HepG2 (cell line): ENCODE data around the gene MIDN. TPM values are rescaled to one million over a fixed set of nuclear protein-coding genes. Genes with fewer than 3 reads are reported as not detected.

ENCODE experiments used
- ATAC-seq: fragments of 200-7000 bp; cut with Tn5 transposase; 3 replicates; pipeline ENCODE4 v1.9.1; 2020; ENCODE audit warnings: mild to moderate bottlenecking, moderate library complexity
- BruUV-seq: library from RNA; stranded (reverse); fragments of 400-500 nt; replicated peaks from 2 replicates; lab custom pipeline; 2021; lab: Mats Ljungman, UMichigan
- CTCF ChIA-PET: fragments of 300-600 bp; formaldehyde crosslinking; extraction: SDS; loops from one replicate; lab custom pipeline; 2021; ENCODE audit warnings: low total read pairs, inconsistent platforms, low intra/inter-chr PET ratio; lab: Yijun Ruan, JAX
- POLR2A ChIA-PET: fragments of 350-600 bp; sonication (Branson Sonifier 250); formaldehyde crosslinking; loops from one replicate; lab custom pipeline; 2020; ENCODE audit warnings: antibody characterized with exemption, inconsistent platforms; lab: Yijun Ruan, JAX
- DNase-seq: peaks from one replicate; pipeline ENCODE4 v3.0.0-alpha.2; 2015; ENCODE audit warnings: low spot score
- FAIRE-seq: peaks from 3 replicates; lab custom pipeline; 2011; peaks lifted over from hg19 to GRCh38; lab: Jason Lieb, UNC
- H2AFZ ChIP-seq: one replicate; pipeline ENCODE4 v1.6.1; 2011; ENCODE audit warnings: low read length, inconsistent platforms
- H3K27ac ChIP-seq: fragments of 300-600 bp; 3 replicates; pipeline ENCODE4 v1.8.0; 2011; ENCODE audit warnings: mixed run types, mild to moderate bottlenecking, mixed read lengths, low read length, inconsistent platforms; ENCODE audit not compliant: insufficient read depth; ENCODE audit errors: extremely low read length
- H3K27me3 ChIP-seq, 2 experiments: fragments of 200-600 bp in 1 of 2; 2 replicates in 1 of 2; 3 replicates in 1 of 2; pipeline versions ENCODE4 v1.6.0 to v1.8.0; 2011; ENCODE audit warnings: low read length in 2 of 2, mild to moderate bottlenecking in 2 of 2, moderate library complexity in 2 of 2, inconsistent platforms in 1 of 2; ENCODE audit not compliant: insufficient read depth in 2 of 2, control insufficient read depth in 1 of 2
- H3K36me3 ChIP-seq, 2 experiments: fragments of 200-600 bp in 1 of 2; replicated peaks in 1 of 2; 2 replicates in 1 of 2; 3 replicates in 1 of 2; pipeline versions ENCODE4 v1.5.1 to v1.8.0; 2011; ENCODE audit warnings: low read length in 2 of 2, inconsistent platforms in 1 of 2; ENCODE audit not compliant: insufficient read depth in 2 of 2, control insufficient read depth in 1 of 2
- H3K4me1 ChIP-seq: 2 replicates; pipeline ENCODE4 v1.5.1; 2012; ENCODE audit warnings: low read length, inconsistent platforms; ENCODE audit not compliant: insufficient read depth
- H3K4me2 ChIP-seq: 2 replicates; pipeline ENCODE4 v1.6.0; 2011; ENCODE audit warnings: low read depth, low read length, inconsistent platforms
- H3K4me3 ChIP-seq, 3 experiments: fragments of 200-600 bp in 1 of 3; sonication (generic), shearing (Covaris generic) in 1 of 3; replicated peaks in 1 of 3; 2 replicates each; pipeline ENCODE4 v1.5.1; 2011 to 2016; ENCODE audit warnings: low read length in 3 of 3, inconsistent platforms in 2 of 3, low read depth in 2 of 3, mild to moderate bottlenecking in 2 of 3, control low read depth in 1 of 3, mixed read lengths in 1 of 3; ENCODE audit not compliant: insufficient read depth in 1 of 3
- H3K79me2 ChIP-seq: one replicate; pipeline ENCODE4 v1.6.1; 2011; ENCODE audit warnings: low read length, inconsistent platforms; ENCODE audit not compliant: insufficient read depth
- H3K9ac ChIP-seq: 2 replicates; pipeline ENCODE4 v1.6.0; 2011; ENCODE audit warnings: mild to moderate bottlenecking, low read depth, low read length, inconsistent platforms; ENCODE audit not compliant: insufficient read depth
- H3K9me3 ChIP-seq: 2 replicates; pipeline ENCODE4 v1.5.1; 2012; ENCODE audit warnings: mild to moderate bottlenecking, low read length
- H4K20me1 ChIP-seq: 2 replicates; pipeline ENCODE4 v1.6.0; 2011; ENCODE audit warnings: inconsistent platforms, mild to moderate bottlenecking, low read length, moderate library complexity; ENCODE audit not compliant: insufficient read depth
- AHR ChIP-seq: IDR thresholded peaks from 2 replicates; pipeline ENCODE4 v1.6.1; 2018; ENCODE audit warnings: missing genetic modification reagents, missing compliant biosample characterization
- BRCA1 ChIP-seq: sonication (generic); formaldehyde crosslinking; IDR thresholded peaks from 2 replicates; pipeline ENCODE4 v1.4.0; 2020; ENCODE audit warnings: missing genetic modification reagents
- E2F1 ChIP-seq: sonication (generic); formaldehyde crosslinking; IDR thresholded peaks from 2 replicates; pipeline ENCODE4 v1.5.0; 2020; ENCODE audit warnings: missing genetic modification reagents
- FOSL2 ChIP-seq: sonication (generic); formaldehyde crosslinking; IDR thresholded peaks from 2 replicates; pipeline ENCODE4 v1.4.0; 2020; ENCODE audit warnings: missing genetic modification reagents
- MED8 ChIP-seq: sonication (generic); formaldehyde crosslinking; IDR thresholded peaks from 2 replicates; pipeline ENCODE4 v1.8.1; 2023; ENCODE audit warnings: mild to moderate bottlenecking, missing genetic modification reagents; ENCODE audit not compliant: insufficient replicate concordance
- NR2F2 ChIP-seq: IDR thresholded peaks from 2 replicates; pipeline ENCODE4 v1.6.1; 2012; ENCODE audit warnings: low read depth, inconsistent platforms, borderline replicate concordance
- POLR2AphosphoS5 ChIP-seq: IDR thresholded peaks from 2 replicates; pipeline ENCODE4 v1.6.1; 2012; ENCODE audit warnings: low read depth, low read length
- RBM39 ChIP-seq: fragments of 200-400 bp; formaldehyde crosslinking; IDR thresholded peaks from one replicate; pipeline ENCODE4 v1.6.1; 2018; ENCODE audit warnings: antibody characterized with exemption, mild to moderate bottlenecking, low read depth, low read length; ENCODE audit not compliant: poor library complexity, severe bottlenecking
- SETDB1 ChIP-seq: sonication (generic); formaldehyde crosslinking; IDR thresholded peaks from 2 replicates; pipeline ENCODE4 v1.5.1; 2020; ENCODE audit warnings: missing genetic modification reagents, mild to moderate bottlenecking, borderline replicate concordance
- TBX2 ChIP-seq: sonication (generic); formaldehyde crosslinking; IDR thresholded peaks from 2 replicates; pipeline ENCODE4 v1.5.0; 2020; ENCODE audit warnings: missing genetic modification reagents, mild to moderate bottlenecking, borderline replicate concordance
- TCF7 ChIP-seq: sonication (generic); IDR thresholded peaks from 2 replicates; pipeline ENCODE4 v1.6.1; 2016; ENCODE audit warnings: antibody characterized with exemption, low read depth
- ZBTB2 ChIP-seq: sonication (generic); formaldehyde crosslinking; IDR thresholded peaks from 2 replicates; pipeline ENCODE4 v1.8.0; 2022; ENCODE audit warnings: low read depth, missing genetic modification reagents
- ZNF296 ChIP-seq: sonication (generic); formaldehyde crosslinking; conservative IDR thresholded peaks from 2 replicates; pipeline ENCODE4 v1.5.0; 2020; ENCODE audit warnings: mild to moderate bottlenecking, missing genetic modification reagents
- ZNF446 ChIP-seq: sonication (generic); formaldehyde crosslinking; IDR thresholded peaks from 2 replicates; pipeline ENCODE4 v1.5.0; 2020; ENCODE audit warnings: mild to moderate bottlenecking, missing genetic modification reagents
- ZNF512 ChIP-seq: sonication (generic); formaldehyde crosslinking; IDR thresholded peaks from 2 replicates; pipeline ENCODE4 v1.4.0; 2020; ENCODE audit warnings: mild to moderate bottlenecking, missing genetic modification reagents
- ZNF570 ChIP-seq: sonication (generic); formaldehyde crosslinking; IDR thresholded peaks from 2 replicates; pipeline ENCODE4 v1.4.0; 2020; ENCODE audit warnings: mild to moderate bottlenecking, missing genetic modification reagents, borderline replicate concordance
- ZNF598 ChIP-seq: sonication (generic); formaldehyde crosslinking; IDR thresholded peaks from 2 replicates; pipeline ENCODE4 v1.5.1; 2020; ENCODE audit warnings: mild to moderate bottlenecking, missing genetic modification reagents, borderline replicate concordance
- ZNF619 ChIP-seq: sonication (generic); formaldehyde crosslinking; IDR thresholded peaks from 2 replicates; pipeline ENCODE4 v1.4.0; 2020; ENCODE audit warnings: mild to moderate bottlenecking, missing genetic modification reagents
- WGBS: methylation state at CpG from one replicate; pipeline ENCODE4 v1.1.6; 2017; ENCODE audit warnings: low lambda C conversion rate; 5-methylcytosine and 5-hydroxymethylcytosine counted together
- in situ Hi-C: cut with HindIII; loops from 2 replicates; pipeline ENCODE4 v1.10.0; 2017; ENCODE audit warnings: low pct_unique_long_range_greater_than_20kb; ENCODE audit not compliant: extremely low pct_ligation_motif_present
- intact Hi-C: fragments of 100-400 bp; cut with micrococcal nuclease; formaldehyde crosslinking; loops from one replicate; pipeline ENCODE4 v1.10.0; 2022; ENCODE audit not compliant: unreplicated experiment
- polyA plus RNA-seq, 8 experiments: library from polyadenylated mRNA; depleted of rRNA in 3 of 8; stranded (reverse) in 7 of 8; unstranded in 1 of 8; fragments of >200 nt; fragmentation: Illumina TruSeq in 4 of 8; extraction: Trizol in 4 of 8; gene quantifications; 2 replicates each; pipeline versions ENCODE4 v1.2.1 to v1.2.3, GENCODE V29; 2011 to 2016; ENCODE audit warnings: low read depth in 4 of 8, missing spikeins in 1 of 8, mixed read lengths in 1 of 8; ENCODE audit not compliant: insufficient read depth in 1 of 8
- total RNA-seq, 5 experiments: library from RNA; depleted of rRNA; stranded (reverse); fragments of >200 nt; fragmentation: Illumina TruSeq; extraction: Trizol; gene quantifications; 2 replicates each; pipeline ENCODE4 v1.2.3, GENCODE V29; 2016; ENCODE audit warnings: low read depth in 1 of 5

The MIDN gene
- total and polyA plus RNA-seq, 2 of the 13 experiments (the other 11 are each of a cell fraction or from before 2014, with no cell fraction given): 8.4 to 18.0 TPM

GRCh38 chr19:1283207-1283916 lies 35.0 kb downstream of the MIDN start:
- H3K27me3 ChIP-seq: no peaks in the 10 kb centered on the region; a peak in 1 of 5 replicates
- no peak overlapping the region for H2AFZ ChIP-seq
- H3K36me3 ChIP-seq: peaks cover 2 to 9% of the 10 kb centered on the region in 2 experiments; a peak in 3 of 5 replicates
- ChIA-PET POLR2A (interaction anchor here (0.6 to 3.5 kb wide), 20 partner anchors 8 to 208 kb away, joined by 3 to 61 read pairs (median 6); partner anchors contain the start of genes CIRBP, FAM174C and REEP6), CTCF (no interaction called here)
- intact Hi-C loops: no loop called here
- peak overlapping the region; percentile 60 for H3K9ac ChIP-seq
- peak; percentile 59 for FAIRE-seq
- BruUV-seq: no TSS peak
- no peak for DNase-seq
- H3K79me2 ChIP-seq: peaks cover 19% of the 10 kb centered on the region
- peak; percentile 21 for ATAC-seq
- no peaks in the 10 kb centered on the region for H4K20me1 ChIP-seq
- no peaks in the 10 kb centered on the region for H3K9me3 ChIP-seq
- H3K27ac ChIP-seq: peak overlapping the region; percentile 75
- H3K4me3 ChIP-seq: peak overlapping the region; percentile 59 to 70 (median 63)
- peaks cover 42% of the 10 kb centered on the region for H3K4me1 ChIP-seq
- in situ Hi-C loops: loop anchor here (5.0 kb wide), 2 partner anchors 34 to 89 kb away; no protein-coding TSS in a partner anchor
- no CpG with 5 or more reads among the region's 29 CpGs for WGBS
- peak overlapping the region; percentile 89 for H3K4me2 ChIP-seq
- no peak for TF ChIP-seq ZNF598 (CRISPR knock-in tag)
- TF ChIP-seq ZNF619 (CRISPR knock-in tag): peak; percentile 35; the same call in 1 of the 2 replicates
- TF ChIP-seq BRCA1 (CRISPR knock-in tag): no peak
- 0 out of 2 replicates have a peak, but pooled peaks have one; percentile 26 for TF ChIP-seq POLR2AphosphoS5
- TF ChIP-seq ZNF512 (CRISPR knock-in tag): peak; percentile 24; the same call in 1 of the 2 replicates
- TF ChIP-seq FOSL2 (CRISPR knock-in tag): peak; percentile 31; the same call in 1 of the 2 replicates
- TF ChIP-seq TCF7: peak; percentile 18; the same call in 1 of the 2 replicates
- no peak for TF ChIP-seq E2F1 (CRISPR knock-in tag)
- no peak for TF ChIP-seq SETDB1
- no peak for TF ChIP-seq ZBTB2 (CRISPR knock-in tag)
- TF ChIP-seq ZNF446 (CRISPR knock-in tag): no peak
- TF ChIP-seq TBX2 (CRISPR knock-in tag): peak; percentile 85; the same call in 1 of the 2 replicates
- no peak for TF ChIP-seq ZNF296
- TF ChIP-seq RBM39: peak; percentile 0
- TF ChIP-seq ZNF570 (CRISPR knock-in tag): no peak
- TF ChIP-seq MED8: no peak
- TF ChIP-seq NR2F2: peak; percentile 93
- TF ChIP-seq AHR (CRISPR knock-in tag): no peak
